ENCODE measurements around the gene RAB1B.
"Not testable (repeated sequence)": the region's sequence is repeated elsewhere in the genome, so short reads cannot be mapped to it uniquely, and the experiment has no call there.

RAB1B gene

GRCh38 chr11:66294626-66295620, 26.5 kb downstream of the RAB1B start:
- no peak for DNase-seq (ENCODE audit: low read depth in 2 of 3, low spot score in 2 of 3)

- no peak for DNase-seq (ENCODE audit: low read depth in 2 of 3, low spot score in 2 of 3)
Observed at GRCh38 chr11:66297610-66298009, 29.2 kb downstream of the RAB1B start.

GRCh38 chr11:66299186-66299585, 30.7 kb downstream of the RAB1B start:
- no peak for DNase-seq (ENCODE audit: low read depth in 2 of 3, low spot score in 2 of 3)

GRCh38 chr11:66302656-66303055, 34.2 kb downstream of the RAB1B start:
- no peak for DNase-seq (ENCODE audit: low read depth in 2 of 3, low spot score in 2 of 3)

- no peak for DNase-seq (ENCODE audit: low read depth in 2 of 3, low spot score in 2 of 3)
Observed at GRCh38 chr11:66309475-66309874, 41.0 kb downstream of the RAB1B start.

GRCh38 chr11:66310324-66310723, 41.9 kb downstream of the RAB1B start:
- DNase-seq (ENCODE audit: low read depth in 2 of 3, low spot score in 2 of 3), result no peak

- not testable (repeated sequence) for DNase-seq (ENCODE audit: low read depth in 2 of 3, low spot score in 2 of 3)
Observed at GRCh38 chr11:66310803-66311440, 42.5 kb downstream of the RAB1B start.

- no peak for DNase-seq (ENCODE audit: low read depth in 2 of 3, low spot score in 2 of 3)
Observed at GRCh38 chr11:66311470-66311964, 43.1 kb downstream of the RAB1B start.

- DNase-seq (ENCODE audit: low read depth in 2 of 3, low spot score in 2 of 3), result peak; percentile 91 to 96 (median 95)
Observed at GRCh38 chr11:66311965-66312548, 43.6 kb downstream of the RAB1B start.

GRCh38 chr11:66312549-66313320, 44.3 kb downstream of the RAB1B start:
- peak; percentile 88 to 100 (median 100) for DNase-seq (ENCODE audit: low read depth in 2 of 3, low spot score in 2 of 3)

GRCh38 chr11:66313321-66314185, 45.1 kb downstream of the RAB1B start:
- DNase-seq (ENCODE audit: low read depth in 2 of 3, low spot score in 2 of 3), result no peak

GRCh38 chr11:66314186-66314501, 45.7 kb downstream of the RAB1B start:
- no peak for DNase-seq (ENCODE audit: low read depth in 2 of 3, low spot score in 2 of 3)

GRCh38 chr11:66314561-66315497, 46.4 kb downstream of the RAB1B start:
- no peak for DNase-seq (ENCODE audit: low read depth in 2 of 3, low spot score in 2 of 3)

- DNase-seq (ENCODE audit: low read depth in 2 of 3, low spot score in 2 of 3), result no peak
Observed at GRCh38 chr11:66315498-66315885, 47.1 kb downstream of the RAB1B start.

GRCh38 chr11:66315921-66316811, 47.7 kb downstream of the RAB1B start:
- DNase-seq (ENCODE audit: low read depth in 2 of 3, low spot score in 2 of 3), result no peak

- DNase-seq (ENCODE audit: low read depth in 2 of 3, low spot score in 2 of 3), result no peak
Observed at GRCh38 chr11:66316849-66317251, 48.4 kb downstream of the RAB1B start, which contains the start of gene CD248. Gene CD248 (minus strand): TSS chr11:66317044. CDS start chr11:66317027, 17 bp downstream.

GRCh38 chr11:66317322-66317722, 48.9 kb downstream of the RAB1B start:
- DNase-seq (ENCODE audit: low read depth in 2 of 3, low spot score in 2 of 3), result peak in 1 of 3 experiments; percentile 30

Data from activated CD8-positive, alpha-beta memory T cell treated with anti-CD3 and anti-CD28 coated beads for 48 hours (primary cell).